ENCODE data around the gene GCLM. TPM values are rescaled to one million over a fixed set of nuclear protein-coding genes. Genes with fewer than 3 reads are reported as not detected.
"Not testable (repeated sequence)": the region's sequence is repeated elsewhere in the genome, so short reads cannot be mapped to it uniquely, and the experiment has no call there.

The GCLM gene
- total RNA-seq, 1 donor from 2014 or later = 20.2 TPM

- Mint-ChIP-seq H3K4me1 (ENCODE audit: low read depth) (peaks cover 58% of the 10 kb centered on the region), H3K4me3 (peak overlapping the region; percentile 95), H3K27me3 (ENCODE audit: insufficient read depth) (no peaks in the 10 kb centered on the region), H3K27ac (peak overlapping the region; percentile 98), H3K9me3 (no peaks in the 10 kb centered on the region), H3K36me3 (ENCODE audit: low read depth) (peaks cover 37% of the 10 kb centered on the region)
- intact Hi-C loops (cut with micrococcal nuclease) = loop anchor here (1.0 to 10.0 kb wide), 4 partner anchors 18 to 1044 kb away; partner anchors contain the start of gene RPL5
- peak; percentile 37 for DNase-seq (ENCODE audit: low spot score)
Measured at GRCh38 chr1:93878501-93878888, 30.7 kb downstream of the GCLM start.

GRCh38 chr1:93877529-93877928 lies 31.7 kb downstream of the GCLM start:
- DNase-seq (ENCODE audit: low spot score) = no peak
- Mint-ChIP-seq H3K27ac (no peak overlapping the region), H3K4me1 (ENCODE audit: low read depth) (peaks cover 58% of the 10 kb centered on the region), H3K9me3 (no peaks in the 10 kb centered on the region), H3K4me3 (peak overlapping the region; percentile 95), H3K36me3 (ENCODE audit: low read depth) (peaks cover 35% of the 10 kb centered on the region), H3K27me3 (ENCODE audit: insufficient read depth) (no peaks in the 10 kb centered on the region)
- intact Hi-C loops (cut with micrococcal nuclease) = loop anchor here (10.0 kb wide), 1 partner anchor 1043 kb away; the partner anchor contains the start of gene RPL5

- Mint-ChIP-seq H3K4me1 (ENCODE audit: low read depth) (peaks cover 58% of the 10 kb centered on the region), H3K27ac (peak overlapping the region; percentile 18), H3K9me3 (no peaks in the 10 kb centered on the region), H3K4me3 (peak overlapping the region; percentile 95), H3K27me3 (ENCODE audit: insufficient read depth) (no peaks in the 10 kb centered on the region), H3K36me3 (ENCODE audit: low read depth) (peaks cover 45% of the 10 kb centered on the region)
- intact Hi-C loops (cut with micrococcal nuclease) = loop anchor here (10.0 kb wide), 1 partner anchor 1041 kb away; the partner anchor contains the start of gene RPL5
- no peak for DNase-seq (ENCODE audit: low spot score)
Measured at GRCh38 chr1:93876244-93876643, 33.0 kb downstream of the GCLM start.

- Mint-ChIP-seq H3K27me3 (ENCODE audit: insufficient read depth) (no peaks in the 10 kb centered on the region), H3K9me3 (no peaks in the 10 kb centered on the region), H3K4me3 (no peak overlapping the region), H3K27ac (peak overlapping the region; percentile 74), H3K36me3 (ENCODE audit: low read depth) (peaks cover 53% of the 10 kb centered on the region), H3K4me1 (ENCODE audit: low read depth) (peaks cover 43% of the 10 kb centered on the region)
- no peak for DNase-seq (ENCODE audit: low spot score)
- intact Hi-C loops (cut with micrococcal nuclease) = loop anchor here (1.0 to 10.0 kb wide), 2 partner anchors 245 to 1039 kb away; partner anchors contain the start of gene RPL5
Measured at GRCh38 chr1:93874025-93874651, 35.1 kb downstream of the GCLM start.

- H3K4me3 Mint-ChIP-seq = no peak overlapping the region
- H3K36me3 Mint-ChIP-seq (ENCODE audit: low read depth) = peaks cover 54% of the 10 kb centered on the region
- DNase-seq (ENCODE audit: low spot score) = no peak
- H3K27me3 Mint-ChIP-seq (ENCODE audit: insufficient read depth) = no peaks in the 10 kb centered on the region
- no peak overlapping the region for H3K27ac Mint-ChIP-seq
- H3K9me3 Mint-ChIP-seq = no peaks in the 10 kb centered on the region
- H3K4me1 Mint-ChIP-seq (ENCODE audit: low read depth) = peaks cover 22% of the 10 kb centered on the region
- intact Hi-C loops (cut with micrococcal nuclease) = loop anchor here (10.0 kb wide), 1 partner anchor 1037 kb away; the partner anchor contains the start of gene RPL5
Measured at GRCh38 chr1:93871366-93871765, 37.9 kb downstream of the GCLM start.

GRCh38 chr1:93869653-93870052 lies 39.6 kb downstream of the GCLM start:
- Mint-ChIP-seq H3K36me3 (ENCODE audit: low read depth) (peaks cover 47% of the 10 kb centered on the region), H3K9me3 (no peaks in the 10 kb centered on the region), H3K27ac (no peak overlapping the region), H3K4me1 (ENCODE audit: low read depth) (peaks cover 9% of the 10 kb centered on the region), H3K27me3 (ENCODE audit: insufficient read depth) (no peaks in the 10 kb centered on the region), H3K4me3 (no peak overlapping the region)
- intact Hi-C loops (cut with micrococcal nuclease) = loop anchor here (10.0 kb wide), 1 partner anchor 1035 kb away; the partner anchor contains the start of gene RPL5
- no peak for DNase-seq (ENCODE audit: low spot score)

- H3K4me1 Mint-ChIP-seq (ENCODE audit: low read depth); DNase-seq (ENCODE audit: low spot score); H3K4me3 Mint-ChIP-seq; intact Hi-C loops (cut with micrococcal nuclease); H3K9me3 Mint-ChIP-seq; H3K27me3 Mint-ChIP-seq (ENCODE audit: insufficient read depth); H3K27ac Mint-ChIP-seq: not testable (repeated sequence)
- peaks cover 38% of the 10 kb centered on the region for H3K36me3 Mint-ChIP-seq (ENCODE audit: low read depth)
Measured at GRCh38 chr1:93868492-93868891, 40.7 kb downstream of the GCLM start.

GRCh38 chr1:93865253-93865652 lies 44.0 kb downstream of the GCLM start:
- intact Hi-C loops (cut with micrococcal nuclease) = no loop called here
- Mint-ChIP-seq H3K4me3 (no peak overlapping the region), H3K27me3 (ENCODE audit: insufficient read depth) (peaks cover 9% of the 10 kb centered on the region), H3K4me1 (ENCODE audit: low read depth) (no peaks in the 10 kb centered on the region), H3K27ac (no peak overlapping the region), H3K9me3 (no peaks in the 10 kb centered on the region), H3K36me3 (ENCODE audit: low read depth) (peaks cover 23% of the 10 kb centered on the region)
- DNase-seq (ENCODE audit: low spot score) = no peak

- H3K27ac Mint-ChIP-seq = no peak overlapping the region
Measured at GRCh38 chr1:93864175-93864574, 45.1 kb downstream of the GCLM start.

GRCh38 chr1:93857653-93858052 lies 51.6 kb downstream of the GCLM start:
- intact Hi-C loops (cut with micrococcal nuclease); H3K9me3 Mint-ChIP-seq; H3K27ac Mint-ChIP-seq; DNase-seq (ENCODE audit: low spot score); H3K36me3 Mint-ChIP-seq (ENCODE audit: low read depth); H3K4me1 Mint-ChIP-seq (ENCODE audit: low read depth); H3K4me3 Mint-ChIP-seq: not testable (repeated sequence)
- peaks cover 29% of the 10 kb centered on the region for H3K27me3 Mint-ChIP-seq (ENCODE audit: insufficient read depth)

More at GRCh38 chr1:93864175-93864574, 45.1 kb downstream of the GCLM start:
- Mint-ChIP-seq H3K4me1 (ENCODE audit: low read depth) (no peaks in the 10 kb centered on the region), H3K27me3 (ENCODE audit: insufficient read depth) (peaks cover 14% of the 10 kb centered on the region), H3K4me3 (no peak overlapping the region), H3K9me3 (no peaks in the 10 kb centered on the region), H3K36me3 (ENCODE audit: low read depth) (peaks cover 17% of the 10 kb centered on the region)
- intact Hi-C loops (cut with micrococcal nuclease) = no loop called here
- DNase-seq (ENCODE audit: low spot score) = no peak

GRCh38 chr1:93855983-93856382 lies 53.2 kb downstream of the GCLM start:
- H3K36me3 Mint-ChIP-seq (ENCODE audit: low read depth); DNase-seq (ENCODE audit: low spot score); H3K4me1 Mint-ChIP-seq (ENCODE audit: low read depth); H3K9me3 Mint-ChIP-seq; intact Hi-C loops (cut with micrococcal nuclease); H3K27ac Mint-ChIP-seq; H3K4me3 Mint-ChIP-seq: not testable (repeated sequence)
- H3K27me3 Mint-ChIP-seq (ENCODE audit: insufficient read depth) = peaks cover 21% of the 10 kb centered on the region

GRCh38 chr1:93853940-93854339 lies 55.3 kb downstream of the GCLM start:
- no peaks in the 10 kb centered on the region for H3K9me3 Mint-ChIP-seq
- no peak for DNase-seq (ENCODE audit: low spot score)
- no peaks in the 10 kb centered on the region for H3K36me3 Mint-ChIP-seq (ENCODE audit: low read depth)
- H3K4me3 Mint-ChIP-seq = no peak overlapping the region
- no peaks in the 10 kb centered on the region for H3K4me1 Mint-ChIP-seq (ENCODE audit: low read depth)
- intact Hi-C loops (cut with micrococcal nuclease) = no loop called here
- H3K27me3 Mint-ChIP-seq (ENCODE audit: insufficient read depth) = peaks cover 17% of the 10 kb centered on the region
- H3K27ac Mint-ChIP-seq = no peak overlapping the region

- H3K4me1 Mint-ChIP-seq (ENCODE audit: low read depth) = peaks cover 11% of the 10 kb centered on the region
- no peaks in the 10 kb centered on the region for H3K36me3 Mint-ChIP-seq (ENCODE audit: low read depth)
- no peak for DNase-seq (ENCODE audit: low spot score)
- no peaks in the 10 kb centered on the region for H3K9me3 Mint-ChIP-seq
- no peak overlapping the region for H3K4me3 Mint-ChIP-seq
- no peak overlapping the region for H3K27ac Mint-ChIP-seq
- peaks cover 10% of the 10 kb centered on the region for H3K27me3 Mint-ChIP-seq (ENCODE audit: insufficient read depth)
- intact Hi-C loops (cut with micrococcal nuclease) = no loop called here
Measured at GRCh38 chr1:93851878-93852277, 57.4 kb downstream of the GCLM start.
